GM12801 (cell line): ENCODE results near the gene PDS5B.

Source experiments
- TF ChIP-seq, protein P1 (sequence below): IDR thresholded peaks from one replicate; pipeline ENCODE4 v1.5.1; 2011; ENCODE audit warnings: control low read depth; ENCODE audit not compliant: insufficient read length; ENCODE audit errors: extremely low read depth

Gene PDS5B, protein sequence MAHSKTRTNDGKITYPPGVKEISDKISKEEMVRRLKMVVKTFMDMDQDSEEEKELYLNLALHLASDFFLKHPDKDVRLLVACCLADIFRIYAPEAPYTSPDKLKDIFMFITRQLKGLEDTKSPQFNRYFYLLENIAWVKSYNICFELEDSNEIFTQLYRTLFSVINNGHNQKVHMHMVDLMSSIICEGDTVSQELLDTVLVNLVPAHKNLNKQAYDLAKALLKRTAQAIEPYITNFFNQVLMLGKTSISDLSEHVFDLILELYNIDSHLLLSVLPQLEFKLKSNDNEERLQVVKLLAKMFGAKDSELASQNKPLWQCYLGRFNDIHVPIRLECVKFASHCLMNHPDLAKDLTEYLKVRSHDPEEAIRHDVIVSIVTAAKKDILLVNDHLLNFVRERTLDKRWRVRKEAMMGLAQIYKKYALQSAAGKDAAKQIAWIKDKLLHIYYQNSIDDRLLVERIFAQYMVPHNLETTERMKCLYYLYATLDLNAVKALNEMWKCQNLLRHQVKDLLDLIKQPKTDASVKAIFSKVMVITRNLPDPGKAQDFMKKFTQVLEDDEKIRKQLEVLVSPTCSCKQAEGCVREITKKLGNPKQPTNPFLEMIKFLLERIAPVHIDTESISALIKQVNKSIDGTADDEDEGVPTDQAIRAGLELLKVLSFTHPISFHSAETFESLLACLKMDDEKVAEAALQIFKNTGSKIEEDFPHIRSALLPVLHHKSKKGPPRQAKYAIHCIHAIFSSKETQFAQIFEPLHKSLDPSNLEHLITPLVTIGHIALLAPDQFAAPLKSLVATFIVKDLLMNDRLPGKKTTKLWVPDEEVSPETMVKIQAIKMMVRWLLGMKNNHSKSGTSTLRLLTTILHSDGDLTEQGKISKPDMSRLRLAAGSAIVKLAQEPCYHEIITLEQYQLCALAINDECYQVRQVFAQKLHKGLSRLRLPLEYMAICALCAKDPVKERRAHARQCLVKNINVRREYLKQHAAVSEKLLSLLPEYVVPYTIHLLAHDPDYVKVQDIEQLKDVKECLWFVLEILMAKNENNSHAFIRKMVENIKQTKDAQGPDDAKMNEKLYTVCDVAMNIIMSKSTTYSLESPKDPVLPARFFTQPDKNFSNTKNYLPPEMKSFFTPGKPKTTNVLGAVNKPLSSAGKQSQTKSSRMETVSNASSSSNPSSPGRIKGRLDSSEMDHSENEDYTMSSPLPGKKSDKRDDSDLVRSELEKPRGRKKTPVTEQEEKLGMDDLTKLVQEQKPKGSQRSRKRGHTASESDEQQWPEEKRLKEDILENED (N-terminal part only)

DNA sequence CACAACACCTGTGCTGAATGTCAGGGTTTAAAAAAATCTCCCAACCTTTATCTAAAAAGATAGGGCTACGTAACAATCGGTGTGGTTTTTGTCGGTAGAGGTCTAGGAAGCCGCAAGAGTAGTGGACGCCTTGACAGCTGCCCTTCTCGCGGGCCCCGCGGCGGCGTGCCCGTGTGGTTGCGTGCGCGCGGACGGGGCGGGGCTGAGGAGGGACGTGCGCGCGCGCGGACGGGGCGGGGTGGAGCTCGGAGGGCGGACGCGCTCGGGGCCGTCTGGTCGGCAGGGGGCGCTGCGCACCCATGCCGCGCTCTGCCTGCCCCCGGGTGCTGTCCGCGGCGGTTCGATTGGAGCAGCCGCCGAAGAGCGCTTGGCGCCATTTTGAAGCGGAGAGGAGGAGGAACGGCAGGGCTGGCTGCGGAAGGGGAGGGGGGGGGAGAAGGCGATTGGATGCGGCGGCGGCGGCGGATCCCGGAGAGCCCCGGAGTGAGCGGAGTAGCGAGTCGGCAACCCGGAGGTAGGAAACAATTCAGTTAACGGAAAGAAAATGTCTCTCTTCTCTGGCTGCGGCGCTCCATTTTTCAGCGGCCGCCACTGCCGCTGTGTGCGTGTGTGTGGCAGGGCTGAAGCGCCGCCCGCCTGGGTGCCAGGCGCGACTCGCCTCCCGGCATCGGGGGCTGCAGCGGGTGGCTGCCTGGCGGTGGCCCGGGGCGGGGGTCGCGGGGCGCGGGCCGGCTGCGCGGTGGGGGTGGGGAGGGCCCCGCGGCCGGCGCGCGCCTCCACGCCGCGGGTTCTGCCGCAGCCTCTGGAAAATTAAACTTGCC lies at the start of gene PDS5B:
PDS5B (plus strand) TSS at position 373 of the 821 bp plus-strand sequence. CDS start 62,321 bp downstream, outside the sequence.
- TF ChIP-seq, protein P1, sequence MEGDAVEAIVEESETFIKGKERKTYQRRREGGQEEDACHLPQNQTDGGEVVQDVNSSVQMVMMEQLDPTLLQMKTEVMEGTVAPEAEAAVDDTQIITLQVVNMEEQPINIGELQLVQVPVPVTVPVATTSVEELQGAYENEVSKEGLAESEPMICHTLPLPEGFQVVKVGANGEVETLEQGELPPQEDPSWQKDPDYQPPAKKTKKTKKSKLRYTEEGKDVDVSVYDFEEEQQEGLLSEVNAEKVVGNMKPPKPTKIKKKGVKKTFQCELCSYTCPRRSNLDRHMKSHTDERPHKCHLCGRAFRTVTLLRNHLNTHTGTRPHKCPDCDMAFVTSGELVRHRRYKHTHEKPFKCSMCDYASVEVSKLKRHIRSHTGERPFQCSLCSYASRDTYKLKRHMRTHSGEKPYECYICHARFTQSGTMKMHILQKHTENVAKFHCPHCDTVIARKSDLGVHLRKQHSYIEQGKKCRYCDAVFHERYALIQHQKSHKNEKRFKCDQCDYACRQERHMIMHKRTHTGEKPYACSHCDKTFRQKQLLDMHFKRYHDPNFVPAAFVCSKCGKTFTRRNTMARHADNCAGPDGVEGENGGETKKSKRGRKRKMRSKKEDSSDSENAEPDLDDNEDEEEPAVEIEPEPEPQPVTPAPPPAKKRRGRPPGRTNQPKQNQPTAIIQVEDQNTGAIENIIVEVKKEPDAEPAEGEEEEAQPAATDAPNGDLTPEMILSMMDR, result no peak

DNA sequence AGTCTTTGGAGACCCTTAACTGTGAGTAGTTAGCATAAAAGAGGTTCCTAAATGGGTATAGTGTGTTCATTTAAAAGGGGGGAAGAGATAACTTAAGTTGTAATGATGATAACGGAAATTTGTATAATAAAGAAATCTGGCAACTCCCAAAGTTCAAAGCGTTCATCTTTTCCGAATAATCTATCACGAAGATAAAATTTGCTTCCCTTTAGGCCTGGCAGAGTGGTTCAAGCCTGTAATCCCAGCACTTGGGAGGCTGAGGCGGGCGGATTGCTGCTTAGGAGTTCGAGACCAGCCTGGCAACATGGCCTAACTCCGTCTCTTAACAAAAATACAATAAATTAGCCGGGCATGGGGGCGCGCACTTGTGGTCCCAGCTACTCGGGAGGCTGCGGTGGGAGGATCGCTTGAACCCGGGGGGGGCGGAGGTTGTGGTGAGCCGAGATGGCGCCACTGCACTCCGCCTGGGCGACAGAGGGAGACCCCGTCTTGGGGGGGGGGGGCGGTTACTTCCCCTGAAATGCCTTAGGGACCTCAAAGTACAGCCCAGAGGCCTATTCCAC lies 48.6 kb upstream of the PDS5B start:
- TF ChIP-seq, protein P1, result no peak

DNA sequence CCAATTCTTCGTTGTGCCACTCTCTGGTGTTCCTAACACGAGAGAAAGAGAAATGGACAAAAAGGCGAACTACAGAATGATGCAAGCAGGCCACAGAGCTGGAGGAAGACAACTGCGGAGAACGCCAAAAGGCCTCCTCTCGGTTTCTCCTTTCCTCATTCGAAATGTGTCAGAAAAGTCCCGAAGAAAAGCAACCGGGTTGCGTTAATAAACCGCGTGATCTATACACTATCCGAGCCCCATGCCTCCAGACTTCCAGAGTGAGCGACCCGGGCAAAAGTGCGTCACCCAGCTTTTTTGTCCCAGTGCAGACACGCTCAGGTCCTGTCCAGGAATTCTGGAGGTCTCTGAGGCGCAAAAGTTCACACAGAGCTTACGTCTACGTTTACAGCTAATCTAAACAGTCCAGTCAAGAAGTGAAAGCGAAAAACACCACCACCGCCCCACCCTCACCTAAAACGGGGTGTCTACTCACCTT lies 48.1 kb upstream of the PDS5B start:
- TF ChIP-seq, protein P1, result no peak

DNA sequence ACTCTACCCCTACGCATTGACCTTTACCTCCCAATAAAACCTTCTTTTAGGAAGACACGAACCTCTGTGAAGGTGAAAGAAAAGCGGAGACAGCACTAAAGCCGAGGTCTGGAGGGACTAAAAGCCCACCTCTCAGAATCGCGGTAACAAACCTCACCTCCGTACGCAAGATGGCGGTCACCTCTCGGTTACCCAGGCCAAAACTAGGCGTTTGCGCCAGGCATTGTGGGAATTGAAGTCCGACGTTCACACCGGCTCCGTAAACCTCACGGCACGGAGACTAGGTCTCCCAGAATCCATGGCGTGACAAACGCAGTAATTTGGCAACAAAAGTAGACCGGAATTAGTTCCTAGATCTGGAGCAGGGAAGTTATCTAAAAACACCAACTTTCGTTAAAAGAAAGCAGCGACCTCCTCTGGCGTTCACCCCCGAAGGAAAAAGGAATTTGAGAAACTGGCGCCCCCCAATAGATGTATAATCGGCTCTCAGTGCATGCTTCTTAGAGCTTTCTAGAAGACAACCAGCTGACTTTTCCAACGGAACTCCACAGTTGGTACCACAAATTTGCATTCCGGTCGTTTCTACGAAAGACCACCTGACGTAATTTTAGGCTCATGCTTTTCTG lies 47.5 kb upstream of the PDS5B start, which contains the start of gene N4BP2L2:
N4BP2L2 (minus strand) TSS at position 175 of the 626 bp plus-strand sequence. CDS start 1,768 bp downstream, outside the sequence.
- TF ChIP-seq, protein P1, result no peak

DNA sequence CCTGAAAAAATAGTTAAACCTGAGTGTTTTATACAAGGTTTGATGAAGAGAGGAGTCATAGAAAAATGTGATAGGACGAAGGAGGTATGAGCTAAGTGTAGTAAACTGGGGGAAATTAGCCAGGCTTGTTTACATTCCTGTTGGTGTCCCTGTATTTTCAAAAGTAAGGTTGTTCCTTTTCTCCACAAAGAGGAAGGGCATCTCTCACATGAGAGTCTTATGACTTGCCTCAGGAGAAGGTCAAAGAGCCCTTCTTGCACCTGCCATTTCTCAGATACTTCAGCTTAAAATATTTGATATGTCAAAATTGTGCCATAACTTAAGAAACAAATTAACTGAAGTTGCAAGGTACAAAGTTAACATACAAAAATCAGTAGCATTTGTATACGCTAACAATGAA lies 44.0 kb upstream of the PDS5B start:
- TF ChIP-seq, protein P1, result no peak

DNA sequence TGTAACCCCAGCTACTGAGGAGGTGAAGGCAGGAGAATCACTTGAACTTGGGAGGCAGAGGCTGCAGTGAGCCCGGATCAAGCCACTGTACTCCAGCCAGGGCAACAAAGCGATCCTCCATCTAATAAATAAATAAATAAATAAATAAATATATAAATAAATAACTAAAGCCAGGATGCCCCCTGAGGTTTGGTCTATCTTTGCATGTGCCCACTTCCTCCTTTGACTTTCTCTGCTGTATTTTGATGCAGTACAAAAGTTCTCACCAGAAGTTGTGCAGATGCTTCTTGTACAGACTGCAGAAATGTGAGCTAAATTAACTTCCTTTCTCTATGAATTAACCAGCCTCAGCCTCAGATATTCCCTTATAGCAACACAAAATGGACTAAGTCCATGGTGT lies 41.2 kb upstream of the PDS5B start:
- TF ChIP-seq, protein P1, result no peak
